PC-3 (cell line): ENCODE measurements around the gene RPF1.

Experiments
- EZH2phosphoT487 ChIP-seq: fragments of 300-600 bp; sonication (generic); IDR thresholded peaks from 2 replicates; pipeline ENCODE4 v1.6.1; 2018; ENCODE audit warnings: mild to moderate bottlenecking, antibody characterized with exemption, low read length, borderline replicate concordance
- TF ChIP-seq, protein P1 (sequence below): fragments of 300-600 bp; sonication (generic); conservative IDR thresholded peaks from 2 replicates; pipeline ENCODE4 v1.5.1; 2017; ENCODE audit warnings: antibody characterized with exemption, low read depth, mild to moderate bottlenecking, low read length

DNA sequence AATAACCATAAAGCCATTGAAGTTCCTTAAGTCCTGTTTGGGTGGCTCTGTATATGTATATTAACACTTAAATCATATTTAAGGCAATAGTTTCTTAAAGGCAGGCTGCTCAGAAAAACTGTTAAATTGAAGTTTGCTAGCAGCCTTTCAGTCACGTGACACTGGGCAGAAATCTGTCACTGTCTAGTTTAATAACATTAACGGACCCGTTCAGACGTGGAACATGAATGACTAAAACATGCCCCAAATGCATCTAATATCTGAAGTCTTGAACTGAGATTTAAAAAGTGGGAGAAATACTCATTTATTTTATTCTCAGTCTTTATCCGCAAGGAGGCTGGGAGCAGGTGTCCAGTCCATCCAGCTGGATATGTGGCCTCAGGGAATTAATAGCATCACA, 23.9 kb downstream of the RPF1 start:
- no peak for TF ChIP-seq EZH2phosphoT487
- TF ChIP-seq, protein P1, sequence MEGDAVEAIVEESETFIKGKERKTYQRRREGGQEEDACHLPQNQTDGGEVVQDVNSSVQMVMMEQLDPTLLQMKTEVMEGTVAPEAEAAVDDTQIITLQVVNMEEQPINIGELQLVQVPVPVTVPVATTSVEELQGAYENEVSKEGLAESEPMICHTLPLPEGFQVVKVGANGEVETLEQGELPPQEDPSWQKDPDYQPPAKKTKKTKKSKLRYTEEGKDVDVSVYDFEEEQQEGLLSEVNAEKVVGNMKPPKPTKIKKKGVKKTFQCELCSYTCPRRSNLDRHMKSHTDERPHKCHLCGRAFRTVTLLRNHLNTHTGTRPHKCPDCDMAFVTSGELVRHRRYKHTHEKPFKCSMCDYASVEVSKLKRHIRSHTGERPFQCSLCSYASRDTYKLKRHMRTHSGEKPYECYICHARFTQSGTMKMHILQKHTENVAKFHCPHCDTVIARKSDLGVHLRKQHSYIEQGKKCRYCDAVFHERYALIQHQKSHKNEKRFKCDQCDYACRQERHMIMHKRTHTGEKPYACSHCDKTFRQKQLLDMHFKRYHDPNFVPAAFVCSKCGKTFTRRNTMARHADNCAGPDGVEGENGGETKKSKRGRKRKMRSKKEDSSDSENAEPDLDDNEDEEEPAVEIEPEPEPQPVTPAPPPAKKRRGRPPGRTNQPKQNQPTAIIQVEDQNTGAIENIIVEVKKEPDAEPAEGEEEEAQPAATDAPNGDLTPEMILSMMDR, result no peak
